IMR-90 (cell line): ENCODE measurements around the gene TRIM38. TPM values are rescaled to one million over a fixed set of nuclear protein-coding genes. Genes with fewer than 3 reads are reported as not detected.

Experiments used
- ATAC-seq: fragments of 200-7000 bp; cut with Tn5 transposase; 2 replicates; pipeline ENCODE4 v1.9.1; 2020; ENCODE audit warnings: low read depth, mild to moderate bottlenecking, moderate library complexity
- BruUV-seq: library from RNA; stranded (reverse); fragments of 400-500 nt; replicated peaks from 2 replicates; lab custom pipeline; 2021; lab: Mats Ljungman, UMichigan
- CTCF ChIA-PET: fragments of 300-600 bp; formaldehyde crosslinking; extraction: SDS; loops from one replicate; lab custom pipeline; 2021; ENCODE audit warnings: antibody characterized with exemption; lab: Yijun Ruan, JAX
- POLR2A ChIA-PET: fragments of 300-600 bp; sonication (Branson Sonifier 250); formaldehyde crosslinking; loops from one replicate; lab custom pipeline; 2022; ENCODE audit warnings: antibody characterized with exemption; ENCODE audit not compliant: unreplicated experiment; lab: Charles Lee
- DNase-seq: peaks from one replicate; pipeline ENCODE4 v3.0.0; 2013
- H2AFZ ChIP-seq: replicated peaks from 2 replicates; pipeline ENCODE3; 2013; ENCODE audit warnings: low read length, mild to moderate bottlenecking; ENCODE audit not compliant: poor library complexity
- H2AK5ac ChIP-seq: 2 replicates; pipeline ENCODE4 v1.6.1; 2013; ENCODE audit warnings: low read depth, low read length, inconsistent platforms
- H2AK9ac ChIP-seq: replicated peaks from 2 replicates; pipeline ENCODE3; 2013; ENCODE audit warnings: mild to moderate bottlenecking, low read depth, low read length, moderate library complexity; ENCODE audit not compliant: poor library complexity
- H2BK120ac ChIP-seq: 2 replicates; pipeline ENCODE4 v1.6.1; 2013; ENCODE audit warnings: low read depth, low read length, inconsistent platforms
- H2BK15ac ChIP-seq: 3 replicates; pipeline ENCODE4 v1.6.1; 2013; ENCODE audit warnings: low read depth, low read length, inconsistent platforms
- H2BK20ac ChIP-seq: 2 replicates; pipeline ENCODE4 v1.6.1; 2013; ENCODE audit warnings: low read depth, mild to moderate bottlenecking, inconsistent platforms, low read length, moderate library complexity
- H2BK5ac ChIP-seq: 2 replicates; pipeline ENCODE4 v1.6.1; 2013; ENCODE audit warnings: mild to moderate bottlenecking, low read depth, low read length, inconsistent platforms; ENCODE audit not compliant: poor library complexity, severe bottlenecking
- H3K14ac ChIP-seq: replicated peaks from 2 replicates; pipeline ENCODE4 v1.6.1; 2013; ENCODE audit warnings: low read depth, low read length, inconsistent platforms
- H3K18ac ChIP-seq: 2 replicates; pipeline ENCODE4 v1.6.1; 2013; ENCODE audit warnings: low read depth, low read length, control low read depth
- H3K23ac ChIP-seq: 2 replicates; pipeline ENCODE4 v1.6.1; 2013; ENCODE audit warnings: low read depth, low read length, inconsistent platforms
- H3K27ac ChIP-seq: 2 replicates; pipeline ENCODE4 v1.5.1; 2013; ENCODE audit warnings: mild to moderate bottlenecking, control low read depth, low read length; ENCODE audit not compliant: insufficient read depth
- H3K27me3 ChIP-seq: 2 replicates; pipeline ENCODE4 v1.6.1; 2013; ENCODE audit warnings: low read length; ENCODE audit not compliant: control insufficient read depth, insufficient read depth
- H3K36me3 ChIP-seq: 2 replicates; pipeline ENCODE4 v1.6.1; 2013; ENCODE audit warnings: low read length, mixed read lengths; ENCODE audit not compliant: control insufficient read depth, insufficient read depth
- H3K4ac ChIP-seq: 2 replicates; pipeline ENCODE4 v1.6.1; 2013; ENCODE audit warnings: low read depth, low read length, inconsistent platforms
- H3K4me1 ChIP-seq: 2 replicates; pipeline ENCODE4 v1.6.1; 2013; ENCODE audit warnings: low read length, mixed read lengths; ENCODE audit not compliant: control insufficient read depth, insufficient read depth
- H3K4me2 ChIP-seq: 2 replicates; pipeline ENCODE4 v1.6.1; 2013; ENCODE audit warnings: low read depth, mild to moderate bottlenecking, control low read depth, low read length, moderate library complexity
- H3K4me3 ChIP-seq: 2 replicates; pipeline ENCODE4 v1.5.1; 2013; ENCODE audit warnings: low read depth, mild to moderate bottlenecking, control low read depth, low read length, moderate library complexity; ENCODE audit not compliant: insufficient read depth
- H3K56ac ChIP-seq: 2 replicates; pipeline ENCODE4 v1.6.1; 2013; ENCODE audit warnings: low read length, inconsistent platforms; ENCODE audit not compliant: insufficient read depth; ENCODE audit errors: extremely low read depth
- H3K79me1 ChIP-seq, 2 experiments: 2 replicates each; pipeline ENCODE4 v1.6.1; 2013; ENCODE audit warnings: low read length in 2 of 2, inconsistent platforms in 1 of 2, low read depth in 1 of 2
- H3K9ac ChIP-seq: 2 replicates; pipeline ENCODE4 v1.6.1; 2013; ENCODE audit warnings: low read depth, low read length, control low read depth
- H3K9me1 ChIP-seq: 2 replicates; pipeline ENCODE4 v1.6.1; 2013; ENCODE audit warnings: low read length, inconsistent platforms; ENCODE audit not compliant: insufficient read depth
- H3K9me3 ChIP-seq: 2 replicates; pipeline ENCODE4 v1.6.1; 2013; ENCODE audit warnings: low read length; ENCODE audit not compliant: control insufficient read depth, insufficient read depth
- H4K20me1 ChIP-seq: 2 replicates; pipeline ENCODE4 v1.6.1; 2013; ENCODE audit warnings: low read length, inconsistent platforms; ENCODE audit not compliant: insufficient read depth
- H4K5ac ChIP-seq: 2 replicates; pipeline ENCODE4 v1.6.1; 2013; ENCODE audit warnings: mild to moderate bottlenecking, low read depth, low read length, control low read depth
- H4K8ac ChIP-seq, 2 experiments: 2 replicates each; pipeline ENCODE4 v1.6.1; 2013; ENCODE audit warnings: low read depth in 2 of 2, low read length in 2 of 2, control low read depth in 1 of 2, inconsistent platforms in 1 of 2
- H4K91ac ChIP-seq: 2 replicates; pipeline ENCODE4 v1.6.1; 2013; ENCODE audit warnings: low read depth, low read length, inconsistent platforms; ENCODE audit not compliant: insufficient read depth
- BHLHE40 ChIP-seq: fragments of 150-350 bp; IDR thresholded peaks from 2 replicates; pipeline ENCODE4 v1.6.1; 2016; ENCODE audit warnings: mild to moderate bottlenecking, low read depth, low read length
- CEBPB ChIP-seq: IDR thresholded peaks from 2 replicates; pipeline ENCODE4 v1.6.1; 2012; ENCODE audit warnings: low read depth, low read length, improper control_type of control experiment
- CHD1 ChIP-seq: IDR thresholded peaks from 2 replicates; pipeline ENCODE4 v1.6.1; 2012; ENCODE audit warnings: low read depth, low read length, improper control_type of control experiment
- FOS ChIP-seq: fragments of 150-350 bp; IDR thresholded peaks from 2 replicates; pipeline ENCODE4 v1.6.1; 2016; ENCODE audit warnings: low read depth, low read length
- MAFK ChIP-seq: IDR thresholded peaks from 2 replicates; pipeline ENCODE4 v1.6.1; 2012; ENCODE audit warnings: low read depth, low read length, improper control_type of control experiment
- MAZ ChIP-seq: IDR thresholded peaks from 2 replicates; pipeline ENCODE4 v1.6.1; 2012; ENCODE audit warnings: low read depth, mild to moderate bottlenecking, low read length, improper control_type of control experiment, moderate library complexity, borderline replicate concordance
- MXI1 ChIP-seq: IDR thresholded peaks from 2 replicates; pipeline ENCODE4 v1.6.1; 2012; ENCODE audit warnings: low read depth, mild to moderate bottlenecking, low read length, moderate library complexity, borderline replicate concordance
- POLR2A ChIP-seq: IDR thresholded peaks from 2 replicates; pipeline ENCODE4 v1.6.1; 2012; ENCODE audit warnings: mild to moderate bottlenecking, low read depth, low read length
- RCOR1 ChIP-seq: IDR thresholded peaks from 2 replicates; pipeline ENCODE4 v1.6.1; 2012; ENCODE audit warnings: mild to moderate bottlenecking, low read length, improper control_type of control experiment; ENCODE audit not compliant: insufficient replicate concordance
- RFX5 ChIP-seq: IDR thresholded peaks from 2 replicates; pipeline ENCODE4 v1.8.0; 2012; ENCODE audit warnings: low read depth, mild to moderate bottlenecking, low read length, moderate library complexity
- SMC3 ChIP-seq: fragments of 150-350 bp; IDR thresholded peaks from 2 replicates; pipeline ENCODE4 v1.6.1; 2016; ENCODE audit warnings: low read depth, mild to moderate bottlenecking, antibody characterized with exemption, low read length, moderate library complexity
- WGBS, 2 experiments: methylation state at CpG; one replicate each; pipeline versions ENCODE4 v1.1.5 to v1.1.7; 2013; ENCODE audit warnings: missing lambda C conversion rate in 2 of 2; ENCODE audit not compliant: insufficient read length in 1 of 2; ENCODE audit errors: extremely low coverage in 2 of 2; 5-methylcytosine and 5-hydroxymethylcytosine counted together
- dilution Hi-C: fragments of 300-500 bp; cut with HindIII; formaldehyde crosslinking; loops from one replicate; pipeline ENCODE4 v1.14.3; 2018; ENCODE audit warnings: low sequenced_read_pairs; ENCODE audit not compliant: unreplicated experiment
- in situ Hi-C: fragments of 300-500 bp; cut with MboI; formaldehyde crosslinking; loops from 3 replicates; pipeline ENCODE4 v1.14.3; 2019; ENCODE audit warnings: low sequenced_read_pairs, inconsistent platforms, mixed read lengths
- intact Hi-C: fragments of 100-400 bp; cut with micrococcal nuclease; formaldehyde crosslinking; loops from 2 replicates; pipeline ENCODE4 v1.10.0; 2022
- polyA plus RNA-seq, 3 experiments: library from polyadenylated mRNA; depleted of rRNA; stranded (reverse); fragments of >200 nt; gene quantifications; 2 replicates each; pipeline ENCODE4 v1.2.3, GENCODE V29; 2012; ENCODE audit warnings: low replicate concordance in 1 of 3
- total RNA-seq: library from RNA; depleted of rRNA; stranded (reverse); fragments of >200 nt; gene quantifications from 2 replicates; pipeline ENCODE4 v1.2.3, GENCODE V29; 2012
- TF ChIP-seq, protein P1 (sequence below): fragments of 150-350 bp; IDR thresholded peaks from 2 replicates; pipeline ENCODE4 v1.6.1; 2017; ENCODE audit warnings: mild to moderate bottlenecking, antibody characterized with exemption, low read length, low read depth
- TF ChIP-seq, protein P2 (sequence below): fragments of 150-350 bp; IDR thresholded peaks from 2 replicates; pipeline ENCODE4 v1.6.1; 2016; ENCODE audit warnings: low read depth, mild to moderate bottlenecking, low read length, moderate library complexity, borderline replicate concordance

TRIM38 gene
- total and polyA plus RNA-seq, 2 of the 4 experiments (the other 2 are of a cell fraction), result 4.1 to 6.3 TPM

DNA sequence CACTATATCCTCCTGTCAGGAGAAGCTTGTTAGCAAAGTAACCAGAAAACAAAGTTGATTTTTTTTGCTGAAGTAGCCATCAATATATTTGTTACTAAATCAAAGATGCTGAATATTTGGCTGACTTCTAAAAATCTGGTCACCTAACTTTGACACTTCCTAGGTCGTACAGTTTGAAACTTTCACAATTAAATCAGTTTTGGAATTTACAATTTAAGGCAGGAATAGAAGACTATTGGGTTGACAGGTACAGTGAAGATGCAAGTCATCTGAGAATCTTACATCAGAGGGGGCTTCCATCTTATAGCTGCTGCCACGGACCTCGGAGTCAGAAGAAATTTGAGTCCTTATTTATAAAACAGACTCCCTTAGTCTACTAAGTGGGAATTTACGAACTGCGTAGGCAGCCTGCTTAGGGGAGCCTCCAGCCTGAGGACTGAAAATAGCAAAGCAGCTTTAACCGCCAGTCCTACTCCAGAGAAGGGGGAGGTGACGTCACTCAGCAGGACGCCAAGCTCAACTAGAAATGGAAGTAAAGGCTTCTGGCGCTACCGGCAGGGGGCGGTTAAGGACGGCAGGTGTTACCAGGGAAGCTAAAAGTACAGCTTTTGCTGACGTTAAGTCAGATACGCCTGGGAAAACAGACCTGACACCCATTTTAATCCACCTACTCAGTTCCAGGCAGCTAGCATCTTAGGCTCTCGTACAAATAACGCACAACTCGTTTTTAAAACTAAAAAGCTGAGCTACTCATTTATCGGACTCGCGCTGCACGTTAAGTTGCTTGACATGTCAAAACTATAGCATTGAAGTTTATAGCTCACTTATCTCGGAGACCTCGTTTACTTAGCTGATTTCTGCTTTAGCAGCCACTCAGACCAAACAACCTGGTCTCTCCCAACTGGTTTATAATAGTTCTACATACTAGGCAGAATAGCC is 63.6 kb downstream of the TRIM38 start:
- POLR2A ChIA-PET, result interaction anchor here (0.6 to 1.7 kb wide), 6 partner anchors 9 to 1867 kb away, joined by 3 to 20 read pairs (median 6); a partner anchor contains a TSS
- dilution Hi-C loops, result no loop called here
- Histone ChIP-seq H2AK9ac (peak overlapping the region; percentile 80), H3K18ac (no peak overlapping the region; the same call in 1 of the 2 replicates), H3K14ac (no peak overlapping the region), H2BK20ac (no peak overlapping the region), H4K5ac (no peak overlapping the region), H3K9me1 (no peaks in the 10 kb centered on the region), H3K4me1 (peaks cover 4% of the 10 kb centered on the region), H3K56ac (peak overlapping the region; percentile 67), H3K79me1 (0 out of 4 replicates have a peak, but pooled peaks cover 0 to 3% of the 10 kb centered on the region in 2 experiments), H2BK15ac (no peak overlapping the region), H3K4me2 (peak overlapping the region; percentile 93), H2AFZ (peak overlapping the region; percentile 8), H2AK5ac (no peak overlapping the region), H3K9ac (peak overlapping the region; percentile 14; the same call in 1 of the 2 replicates), H3K27me3 (no peaks in the 10 kb centered on the region), H3K36me3 (no peaks in the 10 kb centered on the region), H4K20me1 (no peaks in the 10 kb centered on the region), H2BK5ac (peak overlapping the region; percentile 93), H3K9me3 (no peaks in the 10 kb centered on the region), H3K27ac (peak overlapping the region; percentile 59), H4K91ac (no peak overlapping the region), H3K4ac (peak overlapping the region; percentile 13), H4K8ac (peak overlapping the region in 1 of 2 experiments; percentile 9; a peak in 1 of 4 replicates), H3K4me3 (peak overlapping the region; percentile 68; the same call in 1 of the 2 replicates), H3K23ac (peak overlapping the region; percentile 45), H2BK120ac (peak overlapping the region; percentile 7; the same call in 1 of the 2 replicates)
- in situ Hi-C loops, result no loop called here
- ATAC-seq (peak; percentile 41), DNase-seq (peak; percentile 99)
- no TSS peak for BruUV-seq
- intact Hi-C loops, result loop anchor here (10.0 kb wide), 1 partner anchor 1809 kb away; a partner anchor contains a TSS
- CTCF ChIA-PET, result interaction anchor here (0.6 to 2.0 kb wide), 9 partner anchors 10 to 1124 kb away, joined by 3 to 15 read pairs (median 4); a partner anchor contains a TSS
- 0% methylated on average over 3 of the region's 23 CpGs; no CpG with 5 or more reads in 1 of the 2 experiments for WGBS, 2 experiments
- TF ChIP-seq RCOR1 (no peak), MAZ (no peak; the same call in 1 of the 2 replicates), MXI1 (no peak), BHLHE40 (no peak; the same call in 1 of the 2 replicates), FOS (no peak), CHD1 (0 out of 2 replicates have a peak, but pooled peaks have one; percentile 26), RFX5 (no peak), POLR2A (0 out of 2 replicates have a peak, but pooled peaks have one; percentile 38), MAFK (peak; percentile 60), CEBPB (peak; percentile 9; the same call in 1 of the 2 replicates), SMC3 (peak; percentile 66)
- TF ChIP-seq, protein P1, sequence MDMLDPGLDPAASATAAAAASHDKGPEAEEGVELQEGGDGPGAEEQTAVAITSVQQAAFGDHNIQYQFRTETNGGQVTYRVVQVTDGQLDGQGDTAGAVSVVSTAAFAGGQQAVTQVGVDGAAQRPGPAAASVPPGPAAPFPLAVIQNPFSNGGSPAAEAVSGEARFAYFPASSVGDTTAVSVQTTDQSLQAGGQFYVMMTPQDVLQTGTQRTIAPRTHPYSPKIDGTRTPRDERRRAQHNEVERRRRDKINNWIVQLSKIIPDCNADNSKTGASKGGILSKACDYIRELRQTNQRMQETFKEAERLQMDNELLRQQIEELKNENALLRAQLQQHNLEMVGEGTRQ, result no peak
- TF ChIP-seq, protein P2, sequence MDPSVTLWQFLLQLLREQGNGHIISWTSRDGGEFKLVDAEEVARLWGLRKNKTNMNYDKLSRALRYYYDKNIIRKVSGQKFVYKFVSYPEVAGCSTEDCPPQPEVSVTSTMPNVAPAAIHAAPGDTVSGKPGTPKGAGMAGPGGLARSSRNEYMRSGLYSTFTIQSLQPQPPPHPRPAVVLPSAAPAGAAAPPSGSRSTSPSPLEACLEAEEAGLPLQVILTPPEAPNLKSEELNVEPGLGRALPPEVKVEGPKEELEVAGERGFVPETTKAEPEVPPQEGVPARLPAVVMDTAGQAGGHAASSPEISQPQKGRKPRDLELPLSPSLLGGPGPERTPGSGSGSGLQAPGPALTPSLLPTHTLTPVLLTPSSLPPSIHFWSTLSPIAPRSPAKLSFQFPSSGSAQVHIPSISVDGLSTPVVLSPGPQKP, result no peak
